ENCODE measurements around the gene ZIC1.

ZIC1 gene

GRCh38 chr3:147383617-147384016 is 25.5 kb upstream of the ZIC1 start:
- ATAC-seq: peak; percentile 73

DNA sequence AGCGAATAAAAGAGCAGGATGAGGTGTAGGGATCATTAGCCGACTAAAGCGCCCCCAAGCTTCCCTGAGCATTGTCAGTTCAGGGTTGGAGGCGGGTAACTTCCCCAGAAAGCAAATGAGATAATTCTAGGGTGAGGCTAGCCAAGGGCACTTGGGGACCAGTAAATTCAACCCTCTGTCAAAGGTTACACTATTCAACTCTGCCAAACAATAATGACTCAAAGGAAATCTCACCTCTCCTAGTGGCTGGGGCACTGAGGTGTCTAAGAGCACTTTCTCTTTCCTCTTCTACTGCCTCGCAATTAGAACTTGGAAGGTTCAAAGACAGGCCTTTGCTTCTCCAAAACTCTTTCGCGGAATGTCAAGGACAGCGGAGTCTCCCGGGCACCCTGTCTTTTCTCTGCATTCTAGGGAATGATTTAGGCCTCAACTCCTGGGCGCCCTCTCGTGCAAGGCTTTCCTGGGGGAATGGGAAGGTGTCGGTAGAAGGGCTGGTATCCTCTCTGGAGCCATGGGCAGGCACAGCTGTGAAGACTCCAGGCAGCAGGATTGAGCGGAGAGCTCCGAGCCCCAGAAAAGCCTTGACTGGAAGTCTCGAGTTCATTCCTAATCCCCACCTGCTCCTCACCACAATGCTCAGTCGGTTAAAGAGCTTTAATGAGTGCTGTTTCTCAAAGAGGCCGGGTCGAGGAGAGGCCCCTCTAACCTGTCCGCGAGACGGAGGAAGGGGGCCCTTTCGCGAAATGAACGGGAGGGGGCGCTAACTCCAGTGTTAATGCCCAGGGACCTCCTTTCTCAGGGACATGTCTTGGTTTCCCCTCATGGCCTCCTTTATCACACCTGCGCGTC is 24.7 kb upstream of the ZIC1 start:
- no peak for TF ChIP-seq CSRNP3 (CRISPR knock-in tag; IDR thresholded peaks at IDR 0.05)
- no peak for TF ChIP-seq ZC3H10 (CRISPR knock-in tag; IDR thresholded peaks at IDR 0.05)
- no peak for TF ChIP-seq RARB (CRISPR knock-in tag; IDR thresholded peaks at IDR 0.05)
- no peak for TF ChIP-seq ZFP30 (CRISPR knock-in tag; IDR thresholded peaks at IDR 0.05)
- no peak for TF ChIP-seq SNAI2 (CRISPR knock-in tag; IDR thresholded peaks at IDR 0.05)
- no peak for TF ChIP-seq ZNF70 (CRISPR knock-in tag; IDR thresholded peaks at IDR 0.05)
- no peak for TF ChIP-seq CREB5 (CRISPR knock-in tag; IDR thresholded peaks at IDR 0.05; ENCODE audit: low read depth)
- TF ChIP-seq ZNF565 (CRISPR knock-in tag; conservative IDR thresholded peaks at IDR 0.05; ENCODE audit: low read depth): no peak
- TF ChIP-seq ARNTL (CRISPR knock-in tag; IDR thresholded peaks at IDR 0.05; ENCODE audit: borderline replicate concordance, low read depth): no peak
- no peak for TF ChIP-seq BACH2 (CRISPR knock-in tag; IDR thresholded peaks at IDR 0.05; ENCODE audit: borderline replicate concordance)
- TF ChIP-seq TCF4 (CRISPR knock-in tag; IDR thresholded peaks at IDR 0.05; ENCODE audit: borderline replicate concordance): no peak
- TF ChIP-seq ESRRG (CRISPR knock-in tag; IDR thresholded peaks at IDR 0.05): no peak
- no peak for ATAC-seq

More at GRCh38 chr3:147383617-147384016, 25.5 kb upstream of the ZIC1 start:
- TF ChIP-seq CSRNP3 (CRISPR knock-in tag; IDR thresholded peaks at IDR 0.05) (no peak), CREB5 (CRISPR knock-in tag; IDR thresholded peaks at IDR 0.05; ENCODE audit: low read depth) (no peak), CSDC2 (CRISPR knock-in tag; IDR thresholded peaks at IDR 0.05) (no peak), ZNF70 (CRISPR knock-in tag; IDR thresholded peaks at IDR 0.05) (no peak), ZFP3 (CRISPR knock-in tag; IDR thresholded peaks at IDR 0.05) (no peak), OSR1 (CRISPR knock-in tag; IDR thresholded peaks at IDR 0.05) (no peak), BACH2 (CRISPR knock-in tag; IDR thresholded peaks at IDR 0.05; ENCODE audit: borderline replicate concordance) (no peak), ZC3H10 (CRISPR knock-in tag; IDR thresholded peaks at IDR 0.05) (no peak), POU6F1 (CRISPR knock-in tag; IDR thresholded peaks at IDR 0.05; ENCODE audit: borderline replicate concordance, low read depth) (no peak), TOX (CRISPR knock-in tag; IDR thresholded peaks at IDR 0.05; ENCODE audit: borderline replicate concordance) (no peak), TCF4 (CRISPR knock-in tag; IDR thresholded peaks at IDR 0.05; ENCODE audit: borderline replicate concordance) (no peak), ZNF565 (CRISPR knock-in tag; conservative IDR thresholded peaks at IDR 0.05; ENCODE audit: low read depth) (no peak), ISL1 (CRISPR knock-in tag; IDR thresholded peaks at IDR 0.05) (no peak), TSHZ2 (CRISPR knock-in tag; IDR thresholded peaks at IDR 0.05) (no peak), ZFP30 (CRISPR knock-in tag; IDR thresholded peaks at IDR 0.05) (no peak)
